ENCODE results near the gene SFTA2.
A peak's percentile ranks its signal among the peaks of the same experiment; 100 is the strongest.

The SFTA2 gene

DNA sequence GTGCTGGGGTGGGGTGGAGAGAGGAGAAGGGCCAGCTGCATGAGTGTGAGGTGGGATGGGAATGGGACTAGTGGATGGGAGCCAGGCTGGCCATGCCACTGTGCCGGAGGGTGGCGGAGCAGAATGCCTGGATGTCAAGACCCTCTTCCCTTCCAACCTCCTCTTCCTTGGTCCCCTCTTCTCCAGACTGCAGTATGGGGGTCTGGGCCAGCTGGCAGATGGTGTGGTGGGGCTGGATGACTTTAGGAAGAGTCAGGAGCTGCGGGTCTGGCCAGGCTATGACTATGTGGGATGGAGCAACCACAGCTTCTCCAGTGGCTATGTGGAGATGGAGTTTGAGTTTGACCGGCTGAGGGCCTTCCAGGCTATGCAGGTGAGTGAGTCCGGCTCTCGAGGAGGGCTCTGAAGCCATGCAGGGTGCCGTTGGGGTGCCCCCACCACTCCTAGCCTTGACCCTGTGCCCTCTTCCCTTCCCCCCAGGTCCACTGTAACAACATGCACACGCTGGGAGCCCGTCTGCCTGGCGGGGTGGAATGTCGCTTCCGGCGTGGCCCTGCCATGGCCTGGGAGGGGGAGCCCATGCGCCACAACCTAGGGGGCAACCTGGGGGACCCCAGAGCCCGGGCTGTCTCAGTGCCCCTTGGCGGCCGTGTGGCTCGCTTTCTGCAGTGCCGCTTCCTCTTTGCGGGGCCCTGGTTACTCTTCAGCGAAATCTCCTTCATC is 40.0 kb downstream of the SFTA2 start:
- no peak overlapping the region for H3K27ac Mint-ChIP-seq
- no peaks in the 10 kb centered on the region for H3K27me3 Mint-ChIP-seq
- H3K9me3 Mint-ChIP-seq, result no peaks in the 10 kb centered on the region
- H3K4me1 Mint-ChIP-seq, result peaks cover 4% of the 10 kb centered on the region
- peaks cover 6% of the 10 kb centered on the region for H3K36me3 Mint-ChIP-seq
- no peak overlapping the region for H3K4me3 Mint-ChIP-seq

- Mint-ChIP-seq H3K36me3 (peaks cover 6% of the 10 kb centered on the region), H3K9me3 (no peaks in the 10 kb centered on the region), H3K4me3 (no peak overlapping the region), H3K27me3 (no peaks in the 10 kb centered on the region), H3K4me1 (peaks cover 10% of the 10 kb centered on the region), H3K27ac (no peak overlapping the region)
Measured at GRCh38 chr6:30891450-30891723, 40.6 kb downstream of the SFTA2 start.

DNA sequence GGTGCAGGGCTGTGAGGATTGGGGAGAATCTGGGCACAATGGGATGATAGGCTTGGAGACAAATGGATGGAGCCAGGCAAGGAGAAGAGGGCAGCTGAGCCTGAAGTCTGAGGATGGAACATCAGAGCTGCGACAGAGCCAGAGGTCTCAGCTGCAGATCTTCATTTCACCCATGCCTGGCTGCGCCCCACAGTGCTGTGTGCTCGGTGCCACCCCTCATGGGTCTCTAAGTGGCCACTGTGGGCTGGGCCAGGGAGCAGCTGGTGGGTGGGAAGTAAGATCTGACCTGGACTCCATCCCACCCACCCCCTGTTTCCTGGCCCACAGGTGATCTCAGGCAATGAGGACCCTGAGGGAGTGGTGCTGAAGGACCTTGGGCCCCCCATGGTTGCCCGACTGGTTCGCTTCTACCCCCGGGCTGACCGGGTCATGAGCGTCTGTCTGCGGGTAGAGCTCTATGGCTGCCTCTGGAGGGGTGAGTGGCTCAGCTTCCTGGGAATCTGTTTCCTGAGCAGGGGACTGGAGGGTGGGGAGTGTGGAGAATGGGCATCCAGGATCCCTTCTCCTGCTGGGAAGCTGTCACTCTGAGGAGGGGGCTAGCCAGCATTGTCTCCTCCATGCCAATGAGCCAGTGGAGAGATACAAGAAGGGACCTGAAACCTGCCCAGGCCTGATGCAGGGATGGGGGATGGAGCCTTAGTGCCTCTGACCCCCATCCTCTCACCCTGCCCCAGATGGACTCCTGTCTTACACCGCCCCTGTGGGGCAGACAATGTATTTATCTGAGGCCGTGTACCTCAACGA is 41.1 kb downstream of the SFTA2 start:
- no peaks in the 10 kb centered on the region for H3K9me3 Mint-ChIP-seq
- no peak overlapping the region for H3K4me3 Mint-ChIP-seq
- peaks cover 15% of the 10 kb centered on the region for H3K4me1 Mint-ChIP-seq
- no peaks in the 10 kb centered on the region for H3K27me3 Mint-ChIP-seq
- no peak overlapping the region for H3K27ac Mint-ChIP-seq
- H3K36me3 Mint-ChIP-seq, result peaks cover 6% of the 10 kb centered on the region

- peaks cover 23% of the 10 kb centered on the region for H3K4me1 Mint-ChIP-seq
- no peaks in the 10 kb centered on the region for H3K27me3 Mint-ChIP-seq
- H3K9me3 Mint-ChIP-seq, result no peaks in the 10 kb centered on the region
- peaks cover 6% of the 10 kb centered on the region for H3K36me3 Mint-ChIP-seq
- no peak overlapping the region for H3K4me3 Mint-ChIP-seq
- H3K27ac Mint-ChIP-seq, result no peak overlapping the region
Measured at GRCh38 chr6:30889921-30890645, 41.9 kb downstream of the SFTA2 start.

DNA sequence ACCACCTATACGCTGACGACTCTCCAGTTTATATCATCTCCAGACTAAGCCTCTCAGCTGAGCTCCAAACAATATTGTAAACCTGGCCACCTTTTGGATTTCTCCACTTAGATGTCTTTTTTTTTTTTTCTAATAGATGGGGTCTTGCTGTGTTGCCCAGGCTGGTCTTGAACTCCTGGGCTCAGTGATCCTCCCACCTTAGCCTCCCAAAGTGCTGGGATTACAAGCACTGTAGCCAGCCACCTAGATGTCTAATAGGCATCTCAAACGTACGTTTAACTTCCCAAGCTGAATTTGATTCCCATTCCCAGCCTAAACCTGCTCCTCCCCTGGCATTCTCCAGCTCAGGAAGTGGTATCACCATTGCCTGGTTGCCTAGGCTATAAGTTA is 42.5 kb downstream of the SFTA2 start:
- peaks cover 4% of the 10 kb centered on the region for H3K36me3 Mint-ChIP-seq
- no peaks in the 10 kb centered on the region for H3K9me3 Mint-ChIP-seq
- H3K4me3 Mint-ChIP-seq, result no peak overlapping the region
- no peak overlapping the region for H3K27ac Mint-ChIP-seq
- H3K27me3 Mint-ChIP-seq, result no peaks in the 10 kb centered on the region
- H3K4me1 Mint-ChIP-seq, result peaks cover 26% of the 10 kb centered on the region

- peaks cover 26% of the 10 kb centered on the region for H3K4me1 Mint-ChIP-seq
Measured at GRCh38 chr6:30888816-30889495, 43.0 kb downstream of the SFTA2 start.

GRCh38 chr6:30887901-30888815 is 43.8 kb downstream of the SFTA2 start:
- no peak overlapping the region for H3K4me3 Mint-ChIP-seq
- no peaks in the 10 kb centered on the region for H3K9me3 Mint-ChIP-seq
- H3K36me3 Mint-ChIP-seq, result peaks cover 2% of the 10 kb centered on the region
- H3K27me3 Mint-ChIP-seq, result no peaks in the 10 kb centered on the region
- peaks cover 33% of the 10 kb centered on the region for H3K4me1 Mint-ChIP-seq
- no peak overlapping the region for H3K27ac Mint-ChIP-seq

More at GRCh38 chr6:30888816-30889495, 43.0 kb downstream of the SFTA2 start:
- Mint-ChIP-seq H3K27me3 (no peaks in the 10 kb centered on the region), H3K9me3 (no peaks in the 10 kb centered on the region), H3K27ac (no peak overlapping the region), H3K4me3 (no peak overlapping the region), H3K36me3 (peaks cover 2% of the 10 kb centered on the region)

GRCh38 chr6:30886897-30887255 is 45.1 kb downstream of the SFTA2 start:
- H3K4me1 Mint-ChIP-seq, result peaks cover 37% of the 10 kb centered on the region

DNA sequence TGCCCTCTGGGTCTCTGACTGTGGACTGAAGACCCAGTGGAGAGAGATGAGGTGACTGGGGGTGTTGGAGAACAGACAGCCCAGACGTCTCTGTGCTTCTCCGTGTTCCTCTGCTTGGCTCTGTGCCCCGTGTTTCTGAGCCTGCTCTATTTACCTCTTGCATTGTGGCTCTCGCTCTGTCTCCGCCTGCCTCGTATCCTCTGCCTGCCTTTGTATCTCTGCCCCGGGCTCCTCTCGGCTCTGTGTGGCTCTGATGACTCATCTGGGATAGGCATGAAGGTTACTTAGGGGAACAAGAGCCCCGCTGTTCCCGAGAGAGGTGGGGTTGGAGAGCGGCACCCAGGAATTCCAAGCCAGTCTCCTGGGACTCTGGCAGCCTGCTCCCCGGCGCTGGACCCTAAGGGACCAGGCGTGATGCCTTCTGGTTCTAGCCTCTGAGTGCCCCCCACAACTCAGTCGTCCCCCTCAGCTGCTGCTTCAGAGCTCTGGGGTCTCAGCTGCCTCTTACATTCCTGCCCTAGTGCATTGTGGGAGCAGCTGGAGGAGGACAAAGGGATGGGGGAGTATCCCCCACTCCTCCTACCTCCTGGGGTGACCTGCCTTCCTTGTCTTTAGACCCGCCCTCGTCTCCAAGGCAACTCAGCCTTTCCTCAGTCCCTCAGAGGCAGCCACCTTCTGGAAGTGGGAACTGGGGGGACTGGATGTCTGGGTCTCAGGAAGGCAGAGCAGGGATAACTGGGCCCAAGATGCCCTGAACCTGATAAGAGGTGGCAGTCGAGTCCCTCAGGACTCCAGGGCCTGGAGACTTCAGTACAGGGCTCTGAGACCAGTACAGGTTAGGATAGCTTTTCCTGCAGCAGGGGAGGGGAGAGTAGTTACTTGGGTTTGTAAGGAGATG is 45.7 kb downstream of the SFTA2 start:
- H3K27me3 Mint-ChIP-seq, result no peaks in the 10 kb centered on the region
- peak overlapping the region; percentile 88 for H3K4me3 Mint-ChIP-seq
- H3K9me3 Mint-ChIP-seq, result no peaks in the 10 kb centered on the region
- peaks cover 37% of the 10 kb centered on the region for H3K4me1 Mint-ChIP-seq
- H3K36me3 Mint-ChIP-seq, result no peaks in the 10 kb centered on the region
- H3K27ac Mint-ChIP-seq, result peak overlapping the region; percentile 68

More at GRCh38 chr6:30886897-30887255, 45.1 kb downstream of the SFTA2 start:
- Mint-ChIP-seq H3K9me3 (no peaks in the 10 kb centered on the region), H3K27me3 (no peaks in the 10 kb centered on the region), H3K36me3 (no peaks in the 10 kb centered on the region), H3K4me3 (no peak overlapping the region), H3K27ac (no peak overlapping the region)

DNA sequence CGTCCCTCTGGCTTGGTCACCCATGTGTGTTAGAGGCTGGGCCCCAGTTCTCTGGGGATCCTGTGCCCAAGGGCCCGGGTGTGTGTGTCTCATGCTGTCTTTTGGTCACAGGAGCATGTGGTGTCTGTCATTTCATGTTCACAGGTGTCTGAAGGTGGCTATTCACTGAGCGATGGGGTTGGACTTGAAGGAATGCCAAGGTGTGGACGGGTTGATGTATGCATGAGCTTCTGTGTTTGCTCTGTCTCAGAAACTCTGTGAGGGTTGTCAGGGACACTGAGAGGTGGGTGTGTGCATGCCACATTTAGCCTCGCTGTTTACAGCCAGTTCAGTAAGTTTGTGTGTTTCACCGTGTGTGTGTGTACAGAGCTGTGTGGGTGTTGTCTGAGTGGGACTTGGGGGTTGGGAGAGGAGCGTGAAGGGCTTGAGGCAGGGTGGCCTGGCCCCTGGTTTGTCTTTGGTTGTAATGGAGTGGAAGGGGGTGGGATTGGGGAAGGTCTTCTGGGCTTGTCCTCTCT is 46.4 kb downstream of the SFTA2 start:
- peak overlapping the region; percentile 88 for H3K4me3 Mint-ChIP-seq

GRCh38 chr6:30884521-30885480 is 47.2 kb downstream of the SFTA2 start:
- Mint-ChIP-seq H3K36me3 (no peaks in the 10 kb centered on the region), H3K4me1 (peaks cover 38% of the 10 kb centered on the region), H3K9me3 (no peaks in the 10 kb centered on the region), H3K4me3 (peak overlapping the region; percentile 88), H3K27ac (peak overlapping the region; percentile 68), H3K27me3 (no peaks in the 10 kb centered on the region)

More for the DNA sequence above, 46.4 kb downstream of the SFTA2 start:
- Mint-ChIP-seq H3K9me3 (no peaks in the 10 kb centered on the region), H3K4me1 (peaks cover 37% of the 10 kb centered on the region), H3K27me3 (no peaks in the 10 kb centered on the region), H3K36me3 (no peaks in the 10 kb centered on the region), H3K27ac (peak overlapping the region; percentile 68)

DNA sequence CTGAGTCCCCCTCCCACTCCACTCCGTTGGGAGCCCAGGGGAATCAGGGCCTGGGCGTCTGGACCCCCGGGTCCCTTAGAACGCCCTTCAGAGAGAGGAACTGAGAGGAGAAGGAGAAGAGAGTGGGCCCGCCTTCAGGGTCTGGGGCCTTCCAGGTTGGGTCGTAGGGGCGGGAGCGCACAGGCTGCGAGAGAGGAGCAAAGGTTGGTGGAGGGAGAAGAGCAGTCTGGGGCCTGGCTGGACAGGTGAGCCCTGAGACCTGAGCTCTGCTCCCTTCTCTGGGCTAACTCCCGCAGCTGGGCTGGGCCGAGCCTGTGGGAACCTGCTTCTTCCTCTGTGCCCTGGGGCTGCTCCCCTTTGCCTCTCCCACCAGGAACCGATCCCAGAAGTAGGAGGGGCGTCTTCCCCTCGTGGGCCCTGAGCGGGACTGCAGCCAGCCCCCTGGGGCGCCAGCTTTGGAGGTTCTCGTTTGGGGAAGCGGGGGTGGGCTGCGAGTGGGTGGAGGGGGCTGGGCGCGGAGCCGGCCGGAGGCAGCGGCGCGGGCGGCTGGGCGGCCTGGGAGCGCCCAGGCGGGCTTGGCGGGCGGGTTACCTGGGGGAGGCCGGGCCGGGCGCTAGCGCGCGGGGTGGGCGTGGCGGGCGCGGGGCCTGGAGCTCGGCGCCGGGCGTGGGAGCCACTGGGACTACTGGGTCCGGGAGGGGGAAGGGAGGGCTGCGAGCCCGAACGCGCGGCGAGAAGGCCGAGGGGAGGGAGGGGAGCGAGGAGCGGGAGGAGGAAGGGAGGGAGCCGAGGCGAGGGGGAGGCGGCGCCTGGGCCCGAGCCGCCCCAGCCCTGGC is 48.1 kb downstream of the SFTA2 start, which contains the start of gene DDR1:
TSS of gene DDR1 (plus strand) at position 835 of the 836 bp plus-strand sequence. CDS start 4,211 bp downstream, outside the sequence.
- H3K4me3 Mint-ChIP-seq, result peak within 1 kb of the TSS; percentile 88

More for the DNA sequence above, 48.1 kb downstream of the SFTA2 start, which contains the start of gene DDR1:
- H3K27ac Mint-ChIP-seq, result peak within 1 kb of the TSS; percentile 68
- H3K27me3 Mint-ChIP-seq, result no peaks in the 10 kb centered on the region
- H3K4me1 Mint-ChIP-seq, result peaks cover 40% of the 10 kb centered on the region
- no peaks in the 10 kb centered on the region for H3K9me3 Mint-ChIP-seq
- no peaks in the 10 kb centered on the region for H3K36me3 Mint-ChIP-seq

All from activated naive CD4-positive, alpha-beta T cell treated with anti-CD3 and anti-CD28 coated beads, Interleukin-2, amount 50 U/mL, for 24 hours (primary cell).